ENCODE results near the gene KRTAP10-10. TPM values are rescaled to one million over a fixed set of nuclear protein-coding genes. Genes with fewer than 3 reads are reported as not detected.

KRTAP10-10 gene, protein sequence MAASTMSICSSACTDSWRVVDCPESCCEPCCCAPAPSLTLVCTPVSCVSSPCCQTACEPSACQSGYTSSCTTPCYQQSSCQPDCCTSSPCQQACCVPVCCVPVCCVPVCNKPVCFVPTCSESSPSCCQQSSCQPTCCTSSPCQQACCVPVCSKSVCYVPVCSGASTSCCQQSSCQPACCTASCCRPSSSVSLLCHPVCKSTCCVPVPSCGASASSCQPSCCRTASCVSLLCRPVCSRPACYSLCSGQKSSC
- not detected for total RNA-seq

DNA sequence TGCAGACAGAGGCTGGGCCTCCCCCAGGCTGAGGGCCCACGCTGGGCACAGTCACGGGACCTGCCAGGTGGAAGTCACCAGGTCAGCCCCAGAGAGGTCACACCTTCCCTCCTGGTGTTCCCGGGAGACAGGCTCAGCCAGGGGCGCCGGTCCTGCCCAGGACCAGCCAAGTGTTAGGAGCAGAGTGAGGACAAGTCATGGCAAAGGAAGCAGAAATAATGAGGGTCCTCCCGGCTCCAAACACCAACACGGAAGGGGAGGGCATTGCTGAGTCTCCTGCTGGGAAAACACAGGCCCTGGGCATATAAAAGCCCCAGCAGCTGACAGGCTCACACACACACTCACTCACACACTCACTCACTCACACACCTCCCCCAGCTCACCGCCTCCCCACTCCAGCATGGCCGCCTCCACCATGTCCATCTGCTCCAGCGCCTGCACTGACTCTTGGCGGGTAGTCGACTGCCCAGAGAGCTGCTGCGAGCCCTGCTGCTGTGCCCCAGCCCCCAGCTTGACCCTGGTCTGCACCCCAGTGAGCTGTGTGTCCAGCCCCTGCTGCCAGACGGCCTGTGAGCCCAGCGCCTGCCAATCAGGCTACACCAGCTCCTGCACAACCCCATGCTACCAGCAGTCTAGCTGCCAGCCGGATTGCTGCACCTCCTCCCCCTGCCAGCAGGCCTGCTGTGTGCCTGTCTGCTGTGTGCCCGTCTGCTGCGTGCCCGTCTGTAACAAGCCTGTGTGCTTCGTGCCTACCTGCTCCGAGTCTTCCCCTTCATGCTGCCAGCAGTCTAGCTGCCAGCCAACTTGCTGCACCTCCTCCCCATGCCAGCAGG, at the start of gene KRTAP10-10:
KRTAP10-10 (plus strand) TSS at position 339 of the 833 bp plus-strand sequence; CDS start at position 401, 62 bp downstream.

DNA sequence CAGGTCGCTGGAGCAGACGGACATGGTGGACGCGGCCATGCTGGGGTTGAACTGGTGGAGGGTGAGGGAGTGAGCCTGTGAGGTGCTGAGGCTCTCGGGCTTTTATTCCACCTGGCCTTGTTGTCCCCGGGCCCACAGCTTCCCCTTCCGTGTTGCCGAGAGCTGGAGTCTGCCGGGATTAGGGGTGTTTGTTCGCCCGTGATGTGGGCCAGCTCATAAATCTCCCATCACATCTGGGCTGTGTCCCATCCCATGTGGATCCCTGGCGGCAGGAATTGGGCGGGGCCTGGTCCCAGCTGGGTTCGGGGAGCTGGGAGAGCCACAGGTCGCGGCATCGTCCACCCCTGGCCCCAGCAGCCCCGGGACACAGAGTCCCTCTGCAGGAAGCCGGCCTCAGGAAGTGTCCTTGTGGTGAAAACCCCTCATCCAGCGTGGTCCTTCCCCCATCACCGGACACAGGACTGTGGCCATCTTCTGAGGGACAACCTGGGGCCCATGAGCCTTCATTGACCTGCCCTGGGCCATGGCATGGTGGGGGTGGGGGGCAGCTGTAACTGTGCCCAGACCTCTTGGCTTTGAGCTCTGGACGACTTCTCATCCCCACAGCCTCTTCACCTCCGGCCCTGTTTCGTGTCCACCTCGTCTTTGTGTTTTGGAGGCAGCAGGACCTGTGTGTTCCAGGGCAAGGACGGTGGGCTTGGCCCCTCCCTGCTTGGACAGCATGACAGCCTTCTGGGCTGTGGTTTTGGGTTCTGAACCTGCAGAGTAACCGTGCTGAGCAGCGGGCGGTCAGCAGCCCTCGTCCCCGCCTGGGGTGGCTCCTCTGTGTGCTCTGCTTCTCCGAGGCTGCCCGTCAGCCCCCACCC, 44.5 kb upstream of the KRTAP10-10 start, which contains the start of gene KRTAP10-6:
KRTAP10-6 (minus strand) TSS at position 60 of the 866 bp plus-strand sequence; CDS start at position 39, 21 bp downstream.

DNA sequence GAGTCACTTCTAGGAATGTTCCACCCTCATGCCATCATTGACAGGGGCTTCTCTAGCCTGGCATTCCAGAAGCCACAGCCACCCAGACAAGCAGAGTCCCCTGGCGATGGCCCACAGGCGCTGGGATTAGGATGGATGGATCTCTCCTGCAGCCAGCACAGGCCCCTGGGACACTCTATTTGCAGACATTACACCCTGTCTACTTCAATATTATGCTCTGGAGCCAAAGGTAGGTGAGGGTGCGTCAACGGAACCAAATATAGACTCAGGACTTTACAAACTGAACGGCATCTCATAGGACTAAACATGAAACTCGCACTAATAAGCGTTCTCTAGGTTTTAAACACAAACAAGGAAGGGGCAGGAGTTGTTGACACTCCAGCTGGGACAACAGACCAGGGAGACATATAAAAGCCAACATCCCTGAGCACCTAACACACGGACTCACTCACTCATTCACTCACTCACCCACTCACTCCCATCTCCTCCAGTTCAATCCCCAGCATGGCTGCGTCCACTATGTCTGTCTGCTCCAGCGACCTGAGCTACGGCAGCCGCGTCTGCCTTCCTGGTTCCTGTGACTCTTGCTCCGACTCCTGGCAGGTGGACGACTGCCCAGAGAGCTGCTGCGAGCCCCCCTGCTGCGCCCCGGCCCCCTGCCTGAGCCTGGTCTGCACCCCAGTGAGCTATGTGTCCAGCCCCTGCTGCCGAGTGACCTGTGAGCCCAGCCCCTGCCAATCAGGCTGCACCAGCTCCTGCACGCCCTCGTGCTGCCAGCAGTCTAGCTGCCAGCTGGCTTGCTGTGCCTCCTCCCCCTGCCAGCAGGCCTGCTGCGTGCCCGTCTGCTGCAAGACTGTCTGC, 36.8 kb upstream of the KRTAP10-10 start, which contains the start of gene KRTAP10-7:
KRTAP10-7 (plus strand) TSS at position 480 of the 861 bp plus-strand sequence; CDS start at position 505, 25 bp downstream.

DNA sequence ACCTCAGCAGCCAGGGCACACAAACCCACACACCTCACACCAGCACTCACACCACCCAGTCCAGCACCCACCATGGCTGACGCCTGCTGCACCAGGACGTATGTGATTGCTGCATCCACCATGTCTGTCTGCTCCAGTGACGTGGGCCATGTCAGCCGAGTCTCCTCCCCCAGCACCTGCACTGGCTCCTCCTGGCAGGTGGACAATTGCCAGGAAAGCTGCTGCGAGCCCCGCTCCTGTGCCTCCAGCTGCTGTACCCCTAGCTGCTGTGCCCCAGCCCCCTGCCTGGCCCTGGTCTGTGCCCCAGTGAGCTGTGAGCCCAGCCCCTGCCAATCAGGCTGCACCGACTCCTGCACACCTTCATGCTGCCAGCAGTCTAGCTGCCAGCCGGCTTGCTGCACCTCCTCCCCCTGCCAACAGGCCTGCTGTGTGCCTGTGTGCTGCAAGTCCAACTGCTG, 25.1 kb upstream of the KRTAP10-10 start, which contains the start of gene KRTAP10-8:
KRTAP10-8 (plus strand) TSS at position 51 of the 458 bp plus-strand sequence; CDS start at position 73, 22 bp downstream.

DNA sequence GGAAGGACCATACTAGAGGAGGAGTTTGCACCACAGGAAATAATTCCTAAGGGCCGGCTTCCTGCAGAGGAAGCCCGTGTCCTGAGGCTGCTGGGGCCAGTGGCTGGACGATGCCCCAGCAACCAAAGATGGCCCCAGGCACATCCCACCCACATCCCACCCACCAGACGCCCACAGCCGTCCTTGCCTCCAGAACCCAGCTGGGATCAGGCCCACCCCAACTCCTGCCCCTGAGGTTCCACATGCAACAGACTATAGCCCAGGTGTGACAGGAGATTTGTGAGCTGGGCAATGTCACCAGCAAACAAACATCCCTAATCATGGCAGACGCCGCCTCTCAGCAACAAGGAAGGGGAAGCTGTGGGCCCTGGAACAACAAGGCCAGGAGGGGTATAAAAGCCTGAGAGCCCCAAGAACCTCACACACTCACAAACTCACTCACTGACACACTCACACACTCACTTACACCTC, 10.4 kb upstream of the KRTAP10-10 start, which contains the start of gene KRTAP10-9:
KRTAP10-9 (plus strand) TSS at position 421 of the 471 bp plus-strand sequence. CDS start 79 bp downstream, outside the sequence.

DNA sequence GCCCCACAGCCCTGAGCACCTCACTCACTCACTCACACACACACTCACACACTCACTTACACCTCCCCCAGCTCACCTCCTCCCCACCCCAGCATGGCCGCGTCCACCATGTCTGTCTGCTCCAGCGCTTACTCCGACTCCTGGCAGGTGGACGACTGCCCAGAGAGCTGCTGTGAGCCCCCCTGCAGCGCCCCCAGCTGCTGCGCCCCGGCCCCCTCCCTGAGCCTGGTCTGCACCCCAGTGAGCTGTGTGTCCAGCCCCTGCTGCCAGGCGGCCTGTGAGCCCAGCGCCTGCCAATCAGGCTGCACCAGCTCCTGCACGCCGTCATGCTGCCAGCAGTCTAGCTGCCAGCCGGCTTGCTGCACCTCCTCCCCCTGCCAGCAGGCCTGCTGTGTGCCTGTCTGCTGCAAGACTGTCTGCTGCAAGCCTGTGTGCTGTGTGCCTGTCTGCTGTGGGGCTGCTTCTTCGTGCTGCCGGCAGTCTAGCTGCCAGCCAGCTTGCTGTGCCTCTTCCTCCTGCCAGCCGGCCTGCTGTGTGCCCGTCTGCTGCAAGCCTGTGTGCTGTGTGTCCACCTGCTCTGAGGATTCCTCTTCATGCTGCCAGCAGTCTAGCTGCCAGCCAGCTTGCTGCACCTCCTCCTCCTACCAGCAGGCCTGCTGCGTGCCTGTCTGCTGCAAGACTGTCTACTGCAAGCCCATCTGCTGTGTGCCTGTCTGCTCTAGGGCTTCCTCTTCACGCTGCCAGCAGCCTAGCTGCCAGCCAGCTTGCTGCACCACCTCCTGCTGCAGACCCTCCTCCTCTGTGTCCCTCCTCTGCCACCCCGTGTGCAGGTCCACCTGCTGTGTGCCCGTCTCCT, 9.4 kb downstream of the KRTAP10-10 start, which contains the start of gene KRTAP10-11:
KRTAP10-11 (plus strand) TSS at position 49 of the 856 bp plus-strand sequence; CDS start at position 94, 45 bp downstream.

DNA sequence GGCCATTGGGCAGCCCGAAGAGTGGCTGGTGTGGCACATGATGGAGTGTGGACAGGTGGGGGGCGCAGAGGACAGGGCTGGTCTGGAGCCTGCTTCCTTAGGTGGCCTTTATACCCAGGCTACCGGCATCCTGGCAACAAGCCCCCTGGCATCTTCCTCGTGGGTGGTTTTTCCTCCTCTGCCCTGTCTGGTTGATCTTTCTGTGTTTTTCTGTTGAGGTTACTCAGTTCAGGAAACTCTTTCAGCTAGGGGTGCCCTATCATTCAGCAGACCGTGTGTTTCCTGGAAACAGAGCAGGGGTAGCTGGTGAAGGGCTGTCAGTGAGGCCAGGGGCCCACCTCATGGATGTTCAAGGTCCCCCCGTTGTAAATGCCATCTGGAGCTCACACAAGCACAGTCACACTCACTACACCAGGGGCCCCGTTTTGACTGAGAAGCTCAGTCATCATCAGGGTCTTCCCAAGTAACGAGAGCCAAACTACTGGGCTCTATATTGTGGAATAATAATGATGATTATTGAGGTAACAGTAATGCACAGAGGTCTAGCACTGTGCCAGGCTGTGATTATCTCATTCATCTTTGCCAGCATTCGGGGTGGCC, 17.5 kb downstream of the KRTAP10-10 start, which contains the start of gene KRTAP12-4:
KRTAP12-4 (minus strand) TSS at position 84 of the 600 bp plus-strand sequence; CDS start at position 39, 45 bp downstream.

DNA sequence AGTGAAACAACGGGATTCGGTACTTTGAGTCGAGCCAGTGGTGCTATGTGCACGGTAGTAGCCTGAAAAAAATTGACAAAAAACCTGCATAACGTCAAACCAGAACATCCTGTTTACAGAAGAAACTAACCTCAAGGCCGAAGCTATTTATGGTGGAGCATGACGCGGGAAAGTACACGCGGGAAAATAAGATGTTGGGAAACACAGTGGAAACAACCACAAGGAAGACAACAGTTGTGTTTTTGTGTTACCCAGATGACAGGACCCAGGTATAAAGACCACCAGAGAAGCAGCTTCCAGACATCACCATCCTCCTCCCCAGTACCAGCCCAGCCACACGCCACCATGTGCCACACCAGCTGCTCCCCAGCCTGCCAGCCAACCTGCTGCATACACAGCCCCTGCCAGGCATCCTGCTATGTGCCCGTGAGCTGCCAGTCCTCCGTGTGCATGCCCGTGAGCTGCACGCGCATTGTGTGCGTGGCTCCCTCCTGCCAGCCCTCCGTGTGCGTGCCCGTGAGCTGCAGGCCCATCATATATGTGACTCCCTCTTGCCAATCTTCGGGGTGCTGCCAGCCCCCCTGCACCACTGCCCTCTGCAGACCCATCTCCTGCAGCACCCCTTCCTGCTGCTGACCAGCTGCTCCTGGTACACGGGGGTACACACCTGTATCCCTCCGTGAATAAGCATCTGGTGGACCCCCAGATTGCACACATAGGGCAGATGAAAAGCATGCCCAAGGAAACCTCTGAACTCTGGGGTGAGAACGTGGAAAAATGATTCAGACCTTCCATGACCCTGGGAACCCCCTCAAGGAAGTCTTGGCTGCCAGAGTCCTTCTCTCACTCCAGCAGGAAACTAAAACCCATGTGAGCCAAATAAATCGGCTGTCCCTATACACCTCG, 20.7 kb downstream of the KRTAP10-10 start, which contains the start of gene KRTAP12-3:
KRTAP12-3 (plus strand) TSS at position 298 of the 906 bp plus-strand sequence; CDS start at position 346, 48 bp downstream.

DNA sequence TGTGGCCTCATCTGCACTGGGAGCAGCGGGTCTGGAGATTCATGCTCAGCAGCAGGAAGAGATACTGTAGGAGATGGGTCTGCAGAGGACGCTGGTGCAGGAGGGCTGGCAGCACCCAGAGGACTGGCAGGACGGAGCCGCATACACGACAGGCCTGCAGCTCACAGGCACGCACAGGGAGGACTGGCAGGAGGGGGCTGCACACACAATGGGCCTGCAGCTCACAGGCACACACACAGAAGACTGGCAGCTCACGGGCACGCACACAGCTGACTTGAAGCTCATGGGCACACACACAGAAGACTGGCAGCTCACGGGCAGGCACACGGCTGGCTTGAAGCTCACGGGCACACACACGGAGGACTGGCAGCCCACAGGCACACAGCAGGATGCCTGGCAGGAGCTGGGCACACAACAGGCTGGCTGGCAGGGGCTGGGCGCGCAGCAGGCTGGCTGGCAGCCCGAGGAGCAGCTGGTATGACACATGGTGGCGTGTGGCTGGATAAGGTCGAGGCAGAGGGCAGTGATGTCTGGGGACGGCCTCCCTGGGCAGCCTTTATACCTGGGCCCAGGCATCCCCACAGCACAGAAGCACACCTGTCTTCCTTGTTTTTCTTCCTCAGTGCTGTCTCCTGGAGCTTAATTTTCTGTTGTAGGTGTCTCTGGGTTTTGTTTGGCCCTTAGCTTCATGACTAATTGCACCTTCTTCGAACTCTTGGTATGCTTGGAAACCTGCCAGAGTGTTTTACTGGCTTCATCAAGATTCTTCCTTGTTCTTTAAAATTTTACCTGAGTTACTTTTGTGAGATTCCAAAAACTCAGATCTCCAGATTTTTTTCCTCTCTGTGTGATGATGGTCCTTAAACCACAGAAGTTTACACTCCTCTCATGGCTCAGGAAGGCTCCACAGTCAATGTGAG, 29.5 kb downstream of the KRTAP10-10 start, which contains the start of gene KRTAP12-2:
KRTAP12-2 (minus strand) TSS at position 527 of the 920 bp plus-strand sequence; CDS start at position 486, 41 bp downstream.

DNA sequence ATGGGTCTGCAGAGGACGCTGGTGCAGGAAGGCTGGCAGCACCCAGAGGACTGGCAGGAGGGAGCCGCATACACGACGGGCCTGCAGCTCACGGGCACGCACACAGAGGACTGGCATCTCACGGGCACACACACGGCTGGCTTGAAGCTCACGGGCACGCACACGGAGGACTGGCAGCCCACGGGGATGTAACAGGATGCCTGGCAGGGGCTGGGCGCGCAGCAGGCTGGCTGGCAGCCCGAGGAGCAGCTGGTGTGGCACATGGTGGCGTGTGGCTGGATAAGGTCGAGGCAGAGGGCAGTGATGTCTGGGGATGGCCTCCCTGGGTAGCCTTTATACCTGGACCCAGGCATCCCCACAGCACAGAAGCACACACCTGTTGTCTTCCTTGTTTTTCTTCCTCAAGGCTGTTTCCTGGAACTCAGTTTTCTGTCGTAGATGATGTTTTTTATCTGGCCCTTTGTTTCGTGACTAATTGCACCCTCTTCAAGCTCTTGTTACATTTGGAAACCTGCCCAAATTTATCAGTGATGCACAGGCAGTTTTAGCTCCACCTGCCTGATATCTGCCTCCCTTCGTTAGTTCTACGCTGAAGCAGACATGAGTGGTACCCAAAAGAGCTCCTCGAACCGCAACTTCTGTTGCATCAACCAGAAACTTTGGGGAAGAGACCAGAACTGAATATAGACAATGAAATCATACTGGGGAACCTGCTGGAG, 44.9 kb downstream of the KRTAP10-10 start, which contains the start of gene KRTAP12-1:
KRTAP12-1 (minus strand) TSS at position 303 of the 719 bp plus-strand sequence; CDS start at position 263, 40 bp downstream.

Small RNAs within 50 kb of the gene (small RNA-seq; reads per million reads assigned to genes)
- gene KRTAP12-6P (ENCODE audit: low replicate concordance): not detected

Other genes with a start within 250 kb of the KRTAP10-10 start
- 4.0 TPM for gene LRRC3, start 181.8 kb upstream of the KRTAP10-10 start, total RNA-seq
- gene KRTAP10-1, start 97.2 kb upstream of the KRTAP10-10 start, total RNA-seq: not detected
- not detected for gene KRTAP10-2, start 85.9 kb upstream of the KRTAP10-10 start, total RNA-seq
- gene KRTAP10-3, start 78.6 kb upstream of the KRTAP10-10 start, total RNA-seq: not detected
- not detected for gene KRTAP10-4, start 63.6 kb upstream of the KRTAP10-10 start, total RNA-seq
- gene KRTAP10-5, start 56.8 kb upstream of the KRTAP10-10 start, total RNA-seq: not detected
- not detected for gene KRTAP10-6, start 44.9 kb upstream of the KRTAP10-10 start, total RNA-seq
- gene KRTAP10-7, start 36.8 kb upstream of the KRTAP10-10 start, total RNA-seq: not detected
- not detected for gene KRTAP10-8, start 25.3 kb upstream of the KRTAP10-10 start, total RNA-seq
- gene KRTAP10-9, start 10.3 kb upstream of the KRTAP10-10 start, total RNA-seq: not detected
- gene KRTAP10-11, start 9.1 kb downstream of the KRTAP10-10 start, total RNA-seq: not detected
- not detected for gene KRTAP12-4, start 17.3 kb downstream of the KRTAP10-10 start, total RNA-seq
- not detected for gene KRTAP12-3, start 20.6 kb downstream of the KRTAP10-10 start, total RNA-seq
- gene KRTAP12-2, start 29.6 kb downstream of the KRTAP10-10 start, total RNA-seq: not detected
- gene KRTAP12-1, start 44.8 kb downstream of the KRTAP10-10 start, total RNA-seq: not detected
- gene KRTAP10-12, start 59.8 kb downstream of the KRTAP10-10 start, total RNA-seq: not detected
- 0.53 TPM for gene TSPEAR, start 74.2 kb downstream of the KRTAP10-10 start, total RNA-seq
- gene UBE2G2, start 164.5 kb downstream of the KRTAP10-10 start, total RNA-seq: 90.8 TPM
- gene SUMO3, start 180.7 kb downstream of the KRTAP10-10 start, total RNA-seq: 54.2 TPM
- 235 TPM for gene PTTG1IP, start 236.3 kb downstream of the KRTAP10-10 start, total RNA-seq